Measurements from ENCODE around the gene C15orf62. TPM values are rescaled to one million over a fixed set of nuclear protein-coding genes. Genes with fewer than 3 reads are reported as not detected.

C15orf62 gene
- polyA plus RNA-seq, 1 of the 3 experiments (the other 2 are of a cell fraction) = not detected

- Histone ChIP-seq H2AFZ (ENCODE audit: low read depth) (peak overlapping the region; percentile 74), H3K9ac (peak overlapping the region; percentile 75; the same call in 1 of the 2 replicates), H3K27me3 (ENCODE audit: insufficient read depth) (no peaks in the 10 kb centered on the region), H3K9me3 (no peaks in the 10 kb centered on the region), H3K4me3 (ENCODE audit: low read depth in 2 of 2, low read length in 1 of 2) (peak overlapping the region in 1 of 2 experiments; percentile 57; a peak in 2 of 4 replicates), H3K4me1 (ENCODE audit: control insufficient read depth in 1 of 2, insufficient read depth in 2 of 2, low read depth in 1 of 2, low read length in 1 of 2) (peaks cover 0 to 25% of the 10 kb centered on the region in 2 experiments; a peak in 2 of 4 replicates), H3F3A (replicated peaks; ENCODE audit: insufficient read depth) (peaks cover 4% of the 10 kb centered on the region), H3K9me2 (no peaks in the 10 kb centered on the region), H3K36me3 (replicated peaks in 1 of 2; ENCODE audit: control insufficient read depth in 1 of 2, insufficient read depth in 2 of 2, low read length in 1 of 2) (peaks cover 3 to 15% of the 10 kb centered on the region in 2 experiments), H4K20me1 (ENCODE audit: insufficient read depth) (no peaks in the 10 kb centered on the region), H3K79me2 (ENCODE audit: insufficient read depth) (peaks cover 37% of the 10 kb centered on the region), H3K4me2 (peak overlapping the region; percentile 84), H3K27ac (ENCODE audit: low read depth in 2 of 2, low read length in 1 of 2) (peak overlapping the region; percentile 30 to 90; a peak in 2 of 4 replicates)
- ChIA-PET POLR2A (interaction anchor here (0.6 to 1.6 kb wide), 3 partner anchors 8 to 17 kb away, joined by 3 to 9 read pairs (median 4); no protein-coding TSS in a partner anchor), CTCF (interaction anchor here (1.2 to 3.5 kb wide), 2 partner anchors 9 to 27 kb away, joined by 12 to 22 read pairs; no protein-coding TSS in a partner anchor)
- DNase-seq = no peak
- WGBS (ENCODE audit: low lambda C conversion rate) = 77% methylated on average over 10 of the region's 10 CpGs
- TF ChIP-seq TEAD4 (IDR thresholded peaks at IDR 0.05; ENCODE audit: borderline replicate concordance, insufficient read depth) (no peak), MXI1 (IDR thresholded peaks at IDR 0.05; ENCODE audit: low read depth, low read length) (no peak), YY1 (IDR thresholded peaks at IDR 0.05; ENCODE audit: low read depth) (no peak), SIN3A (IDR thresholded peaks at IDR 0.05; ENCODE audit: borderline replicate concordance, low read depth, low read length) (no peak), NFIC (IDR thresholded peaks at IDR 0.05; ENCODE audit: borderline replicate concordance) (no peak), TCF12 (IDR thresholded peaks at IDR 0.05) (no peak), FOSL2 (IDR thresholded peaks at IDR 0.05; ENCODE audit: borderline replicate concordance, low read depth) (no peak), GABPA (IDR thresholded peaks at IDR 0.05; ENCODE audit: low read depth) (no peak)
These were observed 14.0 kb upstream of the C15orf62 start for GRCh38 chr15:40755812-40756208.

GRCh38 chr15:40756938-40757337, 12.8 kb upstream of the C15orf62 start:
- Histone ChIP-seq H4K20me1 (ENCODE audit: insufficient read depth) (no peaks in the 10 kb centered on the region), H3K27ac (ENCODE audit: low read depth in 2 of 2, low read length in 1 of 2) (peak overlapping the region; percentile 31 to 90; a peak in 3 of 4 replicates), H2AFZ (ENCODE audit: low read depth) (no peak overlapping the region), H3K4me1 (ENCODE audit: control insufficient read depth in 1 of 2, insufficient read depth in 2 of 2, low read depth in 1 of 2, low read length in 1 of 2) (peaks cover 0 to 25% of the 10 kb centered on the region in 2 experiments; a peak in 2 of 4 replicates), H3K9me3 (no peaks in the 10 kb centered on the region), H3K9me2 (no peaks in the 10 kb centered on the region), H3K27me3 (ENCODE audit: insufficient read depth) (no peaks in the 10 kb centered on the region), H3K4me3 (ENCODE audit: low read depth in 2 of 2, low read length in 1 of 2) (no peak overlapping the region), H3F3A (replicated peaks; ENCODE audit: insufficient read depth) (peaks cover 4% of the 10 kb centered on the region), H3K4me2 (no peak overlapping the region; the same call in 1 of the 2 replicates), H3K79me2 (ENCODE audit: insufficient read depth) (peaks cover 29% of the 10 kb centered on the region), H3K9ac (no peak overlapping the region), H3K36me3 (replicated peaks in 1 of 2; ENCODE audit: control insufficient read depth in 1 of 2, insufficient read depth in 2 of 2, low read length in 1 of 2) (peaks cover 3 to 6% of the 10 kb centered on the region in 2 experiments)
- WGBS (ENCODE audit: low lambda C conversion rate) = 20% methylated on average over 6 of the region's 6 CpGs
- DNase-seq = peak; percentile 89
- ChIA-PET POLR2A (interaction anchor here (0.5 to 1.6 kb wide), 10 partner anchors 9 to 631 kb away, joined by 3 to 9 read pairs (median 3); partner anchors contain the start of genes C15orf62, CHAC1, RAD51 and VPS18), CTCF (interaction anchor here (0.6 to 3.5 kb wide), 8 partner anchors 9 to 104 kb away, joined by 3 to 22 read pairs (median 3); partner anchors contain the start of gene C15orf62)
- peak; percentile 70; the same call in 1 of the 2 replicates for TF ChIP-seq SIN3A (IDR thresholded peaks at IDR 0.05; ENCODE audit: borderline replicate concordance, low read depth, low read length)
- no peak for TF ChIP-seq PBX3 (IDR thresholded peaks at IDR 0.05)
- TF ChIP-seq RCOR1 (IDR thresholded peaks at IDR 0.05; ENCODE audit: low read length) = peak; percentile 100
- peak; percentile 49; the same call in 1 of the 2 replicates for TF ChIP-seq USF1 (IDR thresholded peaks at IDR 0.05; ENCODE audit: borderline replicate concordance, low read depth)
- peak; percentile 97 for TF ChIP-seq MXI1 (IDR thresholded peaks at IDR 0.05; ENCODE audit: low read depth, low read length)
- TF ChIP-seq MAX (IDR thresholded peaks at IDR 0.05; ENCODE audit: low read depth) = peak; percentile 57
- peak; percentile 99 for TF ChIP-seq GATA2 (CRISPR knock-in tag; IDR thresholded peaks at IDR 0.05)
- TF ChIP-seq JUND (IDR thresholded peaks at IDR 0.05) = no peak
- TF ChIP-seq CHD2 (IDR thresholded peaks at IDR 0.05; ENCODE audit: low read length, partially characterized antibody) = peak; percentile 96
- peak; percentile 94 for TF ChIP-seq FOXJ3 (CRISPR knock-in tag; IDR thresholded peaks at IDR 0.05)
- no peak for TF ChIP-seq NRF1 (IDR thresholded peaks at IDR 0.05; ENCODE audit: low read depth, low read length)
- TF ChIP-seq TCF12 (IDR thresholded peaks at IDR 0.05) = peak; percentile 56; the same call in 1 of the 2 replicates
- 0 out of 2 replicates have a peak, but pooled peaks have one; percentile 30 for TF ChIP-seq POLR2AphosphoS5 (IDR thresholded peaks at IDR 0.05; ENCODE audit: low read depth, low read length)
- peak; percentile 15; the same call in 1 of the 2 replicates for TF ChIP-seq SMC3 (IDR thresholded peaks at IDR 0.05; ENCODE audit: low read depth, low read length)
- TF ChIP-seq EP300 (IDR thresholded peaks at IDR 0.05; ENCODE audit: borderline replicate concordance in 1 of 2, low read depth in 1 of 2, low read length in 1 of 2) = peak in 1 of 2 experiments; percentile 95; a peak in 2 of 4 replicates
- no peak; the same call in 1 of the 2 replicates for TF ChIP-seq RFX5 (IDR thresholded peaks at IDR 0.05; ENCODE audit: low read length)

Measured in SK-N-SH (cell line).